ENCODE results near the gene PFDN4.

DNA sequence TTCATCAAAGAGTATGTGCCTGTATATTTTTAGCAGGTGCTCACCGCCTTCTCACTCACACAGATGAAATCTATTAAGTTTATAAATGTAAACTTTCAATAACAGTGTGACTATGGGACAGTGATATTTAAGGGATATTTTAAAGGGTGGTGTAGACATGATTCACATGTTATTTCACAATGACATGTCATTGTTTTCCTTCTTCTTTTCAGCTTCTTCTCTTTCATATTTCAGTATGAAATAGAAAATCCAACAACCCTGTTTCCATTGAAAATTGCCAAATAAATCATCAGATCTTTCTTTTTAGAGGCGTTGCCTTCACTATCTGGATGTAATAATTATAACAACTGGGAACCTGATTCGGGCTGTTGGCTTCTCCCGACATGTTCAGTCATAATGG, 54.8 kb downstream of the PFDN4 start:
- TF ChIP-seq POLR2AphosphoS5 (IDR thresholded peaks at IDR 0.05; ENCODE audit: low read depth, low read length) (no peak), POLR2A (IDR thresholded peaks at IDR 0.05; ENCODE audit: low read depth, low read length) (no peak), TAF1 (IDR thresholded peaks at IDR 0.05; ENCODE audit: borderline replicate concordance, low read depth, low read length) (no peak)
